ENCODE measurements around the gene ANAPC13.

DNA sequence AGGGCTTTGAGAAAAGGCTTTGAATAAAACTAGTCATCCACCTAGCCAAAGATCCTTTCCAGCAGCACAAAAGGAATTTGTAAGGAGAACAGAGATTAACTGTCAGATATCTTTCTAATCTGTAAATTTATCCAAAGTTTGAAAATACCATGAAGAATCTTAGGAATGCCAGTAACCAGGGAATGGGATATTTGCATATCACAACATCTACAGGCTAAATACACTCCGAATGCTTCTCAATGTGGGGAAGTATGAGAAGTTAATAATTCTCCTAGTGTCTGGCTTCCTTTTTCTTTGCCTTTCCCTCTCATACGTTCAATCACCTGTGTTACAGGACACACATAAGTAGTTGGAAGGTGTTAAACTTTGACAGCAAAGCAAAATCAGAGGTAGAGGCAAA, 7.8 kb downstream of the ANAPC13 start:
- TF ChIP-seq RAD21 (IDR thresholded peaks at IDR 0.05; ENCODE audit: low read depth): no peak
- TF ChIP-seq CTCF (IDR thresholded peaks at IDR 0.05 in 2 of 3, conservative IDR thresholded peaks at IDR 0.05 in 1 of 3; ENCODE audit: borderline replicate concordance in 1 of 3, insufficient read depth in 1 of 3, low read depth in 2 of 3, low read length in 2 of 3): no peak
- no peak for TF ChIP-seq SIN3A (IDR thresholded peaks at IDR 0.05; ENCODE audit: low read depth)
- TF ChIP-seq POLR2A (IDR thresholded peaks at IDR 0.05; ENCODE audit: borderline replicate concordance, extremely low read depth, insufficient read depth, insufficient read length): no peak
- TF ChIP-seq YY1 (IDR thresholded peaks at IDR 0.05; ENCODE audit: extremely low read depth, insufficient replicate concordance, low read depth, low read length): no peak
- no peak for TF ChIP-seq POLR2AphosphoS5 (IDR thresholded peaks at IDR 0.05; ENCODE audit: low read depth, low read length)
- no peak for TF ChIP-seq MAX (IDR thresholded peaks at IDR 0.05)
- no peak for TF ChIP-seq EZH2 (IDR thresholded peaks at IDR 0.05)

Data from HCT116 (cell line).